ENCODE results near the gene FRAT1. TPM values are rescaled to one million over a fixed set of nuclear protein-coding genes. Genes with fewer than 3 reads are reported as not detected.

The FRAT1 gene
- total and polyA plus RNA-seq, 2 of the 13 experiments (the other 11 are each of a cell fraction or from before 2014, with no cell fraction given) = 1.7 to 2.3 TPM

- ATAC-seq (peak; percentile 93), FAIRE-seq (peak; percentile 97), DNase-seq (ENCODE audit: low spot score) (peak; percentile 99)
- TSS peak; percentile 87 for BruUV-seq (replicated peaks)
- WGBS (ENCODE audit: low lambda C conversion rate) = under 1% methylated on average over 27 of the region's 55 CpGs
- ChIA-PET CTCF (ENCODE audit: low intra/inter-chr PET ratio, low total read pairs) (interaction anchor here (1.1 kb wide), 1 partner anchor 40 kb away, joined by 5 read pairs; no protein-coding TSS in a partner anchor), POLR2A (interaction anchor here (1.5 to 2.5 kb wide), 5 partner anchors 13 to 109 kb away, joined by 12 to 27 read pairs (median 14); partner anchors contain the start of genes FRAT1, FRAT2 and RRP12)
- Histone ChIP-seq H3K9ac (ENCODE audit: insufficient read depth, low read depth, low read length) (peak within 1 kb of the TSS; percentile 89), H4K20me1 (ENCODE audit: insufficient read depth, low read length) (no peaks in the 10 kb centered on the region), H3K36me3 (replicated peaks in 1 of 2; ENCODE audit: control insufficient read depth in 1 of 2, insufficient read depth in 2 of 2, low read length in 2 of 2) (0 out of 5 replicates have a peak, but pooled peaks cover 0 to under 1% of the 10 kb centered on the region in 2 experiments), H3K4me3 (replicated peaks in 1 of 3; ENCODE audit: insufficient read depth in 1 of 3, low read depth in 2 of 3, low read length in 3 of 3) (peak within 1 kb of the TSS; percentile 61 to 82 (median 69)), H2AFZ (ENCODE audit: low read length) (peak within 1 kb of the TSS; percentile 78), H3K9me3 (ENCODE audit: low read length) (no peaks in the 10 kb centered on the region), H3K27me3 (ENCODE audit: control insufficient read depth in 1 of 2, insufficient read depth in 2 of 2, low read length in 2 of 2) (no peaks in the 10 kb centered on the region), H3K4me2 (ENCODE audit: low read depth, low read length) (peak within 1 kb of the TSS; percentile 84), H3K27ac (ENCODE audit: extremely low read length, insufficient read depth, low read length) (peak within 1 kb of the TSS; percentile 97), H3K79me2 (ENCODE audit: insufficient read depth, low read length) (peaks cover 7% of the 10 kb centered on the region), H3K4me1 (ENCODE audit: insufficient read depth, low read length) (peaks cover 30% of the 10 kb centered on the region)
- in situ Hi-C loops (cut with HindIII; ENCODE audit: extremely low pct_ligation_motif_present, low pct_unique_long_range_greater_than_20kb) (loop anchor here (5.0 kb wide), 1 partner anchor 40 kb away; the partner anchor contains the start of gene FRAT2), intact Hi-C loops (cut with micrococcal nuclease; ENCODE audit: unreplicated experiment) (loop anchor here (1.0 to 5.0 kb wide), 3 partner anchors 37 to 110 kb away; partner anchors contain the start of gene RRP12)
- TF ChIP-seq, protein P1, sequence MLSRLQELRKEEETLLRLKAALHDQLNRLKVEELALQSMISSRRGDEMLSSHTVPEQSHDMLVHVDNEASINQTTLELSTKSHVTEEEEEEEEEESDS (CRISPR knock-in tag; IDR thresholded peaks at IDR 0.05; ENCODE audit: borderline replicate concordance) = peak; percentile 79; the same call in 1 of the 2 replicates
- TF ChIP-seq, protein P2, sequence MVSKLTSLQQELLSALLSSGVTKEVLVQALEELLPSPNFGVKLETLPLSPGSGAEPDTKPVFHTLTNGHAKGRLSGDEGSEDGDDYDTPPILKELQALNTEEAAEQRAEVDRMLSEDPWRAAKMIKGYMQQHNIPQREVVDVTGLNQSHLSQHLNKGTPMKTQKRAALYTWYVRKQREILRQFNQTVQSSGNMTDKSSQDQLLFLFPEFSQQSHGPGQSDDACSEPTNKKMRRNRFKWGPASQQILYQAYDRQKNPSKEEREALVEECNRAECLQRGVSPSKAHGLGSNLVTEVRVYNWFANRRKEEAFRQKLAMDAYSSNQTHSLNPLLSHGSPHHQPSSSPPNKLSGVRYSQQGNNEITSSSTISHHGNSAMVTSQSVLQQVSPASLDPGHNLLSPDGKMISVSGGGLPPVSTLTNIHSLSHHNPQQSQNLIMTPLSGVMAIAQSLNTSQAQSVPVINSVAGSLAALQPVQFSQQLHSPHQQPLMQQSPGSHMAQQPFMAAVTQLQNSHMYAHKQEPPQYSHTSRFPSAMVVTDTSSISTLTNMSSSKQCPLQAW (CRISPR knock-in tag; IDR thresholded peaks at IDR 0.05) = peak; percentile 40; the same call in 1 of the 2 replicates
- TF ChIP-seq HNRNPLL (IDR thresholded peaks at IDR 0.05; ENCODE audit: low read depth, low read length, poor library complexity, severe bottlenecking) (peak; percentile 77), AHR (CRISPR knock-in tag; IDR thresholded peaks at IDR 0.05) (no peak; the same call in 1 of the 2 replicates), FOXK1 (CRISPR knock-in tag; IDR thresholded peaks at IDR 0.05; ENCODE audit: borderline replicate concordance, low read depth) (no peak), ZXDC (CRISPR knock-in tag; IDR thresholded peaks at IDR 0.05) (no peak), ZZZ3 (CRISPR knock-in tag; IDR thresholded peaks at IDR 0.05; ENCODE audit: borderline replicate concordance) (no peak), MTA1 (CRISPR knock-in tag; IDR thresholded peaks at IDR 0.05; ENCODE audit: borderline replicate concordance) (peak; percentile 80; the same call in 1 of the 2 replicates), MED13 (CRISPR knock-in tag; IDR thresholded peaks at IDR 0.05) (0 out of 2 replicates have a peak, but pooled peaks have one; percentile 48), PITX1 (CRISPR knock-in tag; IDR thresholded peaks at IDR 0.05) (peak; percentile 60; the same call in 1 of the 2 replicates), ZNF879 (CRISPR knock-in tag; IDR thresholded peaks at IDR 0.05) (peak; percentile 38; the same call in 1 of the 2 replicates), ZNF768 (CRISPR knock-in tag; IDR thresholded peaks at IDR 0.05) (peak; percentile 73; the same call in 1 of the 2 replicates), GPN1 (CRISPR knock-in tag; IDR thresholded peaks at IDR 0.05; ENCODE audit: borderline replicate concordance) (0 out of 2 replicates have a peak, but pooled peaks have one; percentile 81), ZNF883 (CRISPR knock-in tag; IDR thresholded peaks at IDR 0.05; ENCODE audit: not compliant biosample characterization) (peak; percentile 93), PAWR (CRISPR knock-in tag; IDR thresholded peaks at IDR 0.05; ENCODE audit: borderline replicate concordance) (no peak)
- TF ChIP-seq, protein P3, sequence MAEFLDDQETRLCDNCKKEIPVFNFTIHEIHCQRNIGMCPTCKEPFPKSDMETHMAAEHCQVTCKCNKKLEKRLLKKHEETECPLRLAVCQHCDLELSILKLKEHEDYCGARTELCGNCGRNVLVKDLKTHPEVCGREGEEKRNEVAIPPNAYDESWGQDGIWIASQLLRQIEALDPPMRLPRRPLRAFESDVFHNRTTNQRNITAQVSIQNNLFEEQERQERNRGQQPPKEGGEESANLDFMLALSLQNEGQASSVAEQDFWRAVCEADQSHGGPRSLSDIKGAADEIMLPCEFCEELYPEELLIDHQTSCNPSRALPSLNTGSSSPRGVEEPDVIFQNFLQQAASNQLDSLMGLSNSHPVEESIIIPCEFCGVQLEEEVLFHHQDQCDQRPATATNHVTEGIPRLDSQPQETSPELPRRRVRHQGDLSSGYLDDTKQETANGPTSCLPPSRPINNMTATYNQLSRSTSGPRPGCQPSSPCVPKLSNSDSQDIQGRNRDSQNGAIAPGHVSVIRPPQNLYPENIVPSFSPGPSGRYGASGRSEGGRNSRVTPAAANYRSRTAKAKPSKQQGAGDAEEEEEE (CRISPR knock-in tag; IDR thresholded peaks at IDR 0.05; ENCODE audit: borderline replicate concordance) = no peak
These were observed 26.8 kb upstream of the FRAT1 start, which contains the start of gene ARHGAP19 for GRCh38 chr10:97292097-97292861. TSS of gene ARHGAP19 (minus strand) at chr10:97292637. CDS start at chr10:97292627, 10 bp downstream.

All from HepG2 (cell line).